ENCODE results near the gene WBP11. TPM values are rescaled to one million over a fixed set of nuclear protein-coding genes. Genes with fewer than 3 reads are reported as not detected.

The WBP11 gene
- total RNA-seq, 1 experiment from 2014 or later = 108 TPM

DNA sequence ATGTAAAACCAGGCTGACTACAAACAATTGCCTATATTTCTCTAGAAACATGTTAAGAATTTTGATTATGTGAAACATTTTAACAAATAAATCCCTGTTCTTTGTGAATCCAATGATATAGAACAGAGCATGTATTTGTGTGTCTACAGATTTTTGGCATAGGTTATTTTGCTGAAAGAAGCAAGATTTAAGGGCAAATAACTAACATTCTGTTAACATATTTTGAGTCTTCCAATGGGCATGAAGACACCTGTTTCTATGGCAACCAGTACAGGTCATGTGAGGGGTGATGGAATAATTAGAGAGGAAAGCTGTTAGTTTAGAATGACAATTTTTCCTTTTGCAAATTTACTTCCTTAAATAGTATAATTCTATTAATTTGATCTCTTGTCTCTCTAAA is 31.2 kb upstream of the WBP11 start:
- Histone ChIP-seq H4K5ac (ENCODE audit: insufficient read length, low read depth, low read length) (no peak overlapping the region), H2BK5ac (ENCODE audit: insufficient read length, low read length) (no peak overlapping the region), H4K91ac (ENCODE audit: insufficient read length, low read depth, low read length) (no peak overlapping the region), H3K79me1 (ENCODE audit: insufficient read depth, low read depth, low read length, poor library complexity, severe bottlenecking) (no peaks in the 10 kb centered on the region), H3K9ac (ENCODE audit: extremely low read depth, insufficient read length, low read length) (no peak overlapping the region), H3K79me2 (ENCODE audit: insufficient read depth, low read length) (no peaks in the 10 kb centered on the region), H2BK12ac (ENCODE audit: insufficient read length, low read depth, low read length) (no peak overlapping the region), H3K4ac (ENCODE audit: low read depth, low read length) (no peak overlapping the region), H2AFZ (ENCODE audit: low read length) (no peak overlapping the region), H3K18ac (ENCODE audit: insufficient read length, low read depth, low read length) (no peak overlapping the region), H2BK20ac (ENCODE audit: low read depth, low read length, poor library complexity, severe bottlenecking) (no peak overlapping the region), H4K20me1 (ENCODE audit: control insufficient read depth, insufficient read depth, insufficient read length) (no peaks in the 10 kb centered on the region), H3K14ac (ENCODE audit: insufficient read depth, low read length) (no peak overlapping the region), H3K4me2 (ENCODE audit: insufficient read depth, insufficient read length, low read length) (no peak overlapping the region), H3K27ac (ENCODE audit: insufficient read length, low read depth, low read length) (no peak overlapping the region), H3K56ac (ENCODE audit: insufficient read length, low read depth, low read length) (no peak overlapping the region), H3K23me2 (ENCODE audit: insufficient read length, low read depth, low read length, poor library complexity, severe bottlenecking) (no peaks in the 10 kb centered on the region), H3K9me3 (ENCODE audit: control insufficient read depth, low read depth, low read length) (no peaks in the 10 kb centered on the region), H4K8ac (replicated peaks; ENCODE audit: insufficient read length, low read depth, low read length) (no peak overlapping the region), H3K4me1 (ENCODE audit: insufficient read depth, low read length) (no peaks in the 10 kb centered on the region), H3T11ph (ENCODE audit: low read length) (no peak overlapping the region), H2BK120ac (ENCODE audit: low read depth, low read length, poor library complexity, severe bottlenecking) (no peak overlapping the region), H3K23ac (ENCODE audit: insufficient read length, low read depth, low read length) (no peak overlapping the region), H2BK15ac (ENCODE audit: low read depth, low read length) (no peak overlapping the region), H3K27me3 (ENCODE audit: insufficient read depth, low read length) (no peaks in the 10 kb centered on the region), H2AK5ac (ENCODE audit: insufficient read length, low read length) (no peak overlapping the region)
- H3K4me3 Mint-ChIP-seq = no peak overlapping the region
- H3K9me3 Mint-ChIP-seq = peaks cover 6 to 9% of the 10 kb centered on the region in 2 experiments
- H3K4me1 Mint-ChIP-seq = peaks cover 4 to 6% of the 10 kb centered on the region in 2 experiments; a peak in 3 of 4 replicates
- TF ChIP-seq, protein P1, sequence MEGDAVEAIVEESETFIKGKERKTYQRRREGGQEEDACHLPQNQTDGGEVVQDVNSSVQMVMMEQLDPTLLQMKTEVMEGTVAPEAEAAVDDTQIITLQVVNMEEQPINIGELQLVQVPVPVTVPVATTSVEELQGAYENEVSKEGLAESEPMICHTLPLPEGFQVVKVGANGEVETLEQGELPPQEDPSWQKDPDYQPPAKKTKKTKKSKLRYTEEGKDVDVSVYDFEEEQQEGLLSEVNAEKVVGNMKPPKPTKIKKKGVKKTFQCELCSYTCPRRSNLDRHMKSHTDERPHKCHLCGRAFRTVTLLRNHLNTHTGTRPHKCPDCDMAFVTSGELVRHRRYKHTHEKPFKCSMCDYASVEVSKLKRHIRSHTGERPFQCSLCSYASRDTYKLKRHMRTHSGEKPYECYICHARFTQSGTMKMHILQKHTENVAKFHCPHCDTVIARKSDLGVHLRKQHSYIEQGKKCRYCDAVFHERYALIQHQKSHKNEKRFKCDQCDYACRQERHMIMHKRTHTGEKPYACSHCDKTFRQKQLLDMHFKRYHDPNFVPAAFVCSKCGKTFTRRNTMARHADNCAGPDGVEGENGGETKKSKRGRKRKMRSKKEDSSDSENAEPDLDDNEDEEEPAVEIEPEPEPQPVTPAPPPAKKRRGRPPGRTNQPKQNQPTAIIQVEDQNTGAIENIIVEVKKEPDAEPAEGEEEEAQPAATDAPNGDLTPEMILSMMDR (conservative IDR thresholded peaks at IDR 0.05) = no peak
- no peak overlapping the region for H3K27ac Mint-ChIP-seq
- DNase-seq = no peak
- H3K36me3 Mint-ChIP-seq (ENCODE audit: insufficient read depth in 1 of 3, low read depth in 3 of 3) = peaks cover 0 to 7% (median 0%) of the 10 kb centered on the region in 3 experiments; a peak in 2 of 7 replicates
- no peaks in the 10 kb centered on the region for H3K27me3 Mint-ChIP-seq (ENCODE audit: low read depth)

Measured in H9 (cell line).